Heart right ventricle (tissue), 16 donors: ENCODE results near the gene ASB18. TPM values are rescaled to one million over a fixed set of nuclear protein-coding genes. Genes with fewer than 3 reads are reported as not detected.
A peak's percentile ranks its signal among the peaks of the same experiment; 100 is the strongest.

ENCODE experiments used
- ATAC-seq, 8 donors: fragments of 200-7000 bp; cut with Tn5 transposase; one replicate each; pipeline ENCODE4 v1.9.1; 2020; ENCODE audit warnings: mild to moderate bottlenecking in 8 of 8, moderate library complexity in 8 of 8, moderate number of reproducible peaks in 1 of 8
- DNase-seq, 2 donors: peaks; one replicate each; pipeline ENCODE4 v3.0.0-alpha.2; 2020
- H3K27ac ChIP-seq, 10 donors: fragments of 200-600 bp; sonication (generic) in 2 of 10; one replicate each; pipeline versions ENCODE4 v1.5.0 to v1.8.0; 2020 to 2022; ENCODE audit warnings: mild to moderate bottlenecking in 3 of 10
- H3K27me3 ChIP-seq, 7 donors: fragments of 200-600 bp; one replicate each; pipeline ENCODE4 v1.8.0; 2021 to 2022; ENCODE audit warnings: mild to moderate bottlenecking in 2 of 7
- H3K36me3 ChIP-seq, 9 donors: fragments of 200-600 bp; sonication (generic) in 1 of 9; one replicate each; pipeline versions ENCODE4 v1.5.0 to v1.8.0; 2020 to 2022; ENCODE audit warnings: mild to moderate bottlenecking in 2 of 9
- H3K4me1 ChIP-seq, 9 donors: fragments of 200-600 bp; sonication (generic) in 1 of 9; one replicate each; pipeline versions ENCODE4 v1.5.0 to v1.8.0; 2020 to 2022; ENCODE audit warnings: mild to moderate bottlenecking in 4 of 9
- H3K4me3 ChIP-seq, 10 donors: fragments of 200-600 bp; sonication (generic) in 2 of 10; one replicate each; pipeline versions ENCODE4 v1.5.0 to v1.8.0; 2020 to 2022; ENCODE audit warnings: mild to moderate bottlenecking in 7 of 10, moderate library complexity in 2 of 10
- H3K9me3 ChIP-seq, 11 donors: fragments of 200-600 bp in 10 of 11; sonication (generic) in 2 of 11; one replicate each; pipeline versions ENCODE4 v1.5.0 to v1.8.0; 2013 to 2022; ENCODE audit warnings: mild to moderate bottlenecking in 2 of 11, control low read depth in 1 of 11, moderate library complexity in 1 of 11
- CTCF ChIP-seq, 9 donors: fragments of 200-600 bp; sonication (generic) in 2 of 9; IDR thresholded peaks; one replicate each; pipeline versions ENCODE4 v1.5.0 to v1.8.0; 2021 to 2022; ENCODE audit warnings: antibody characterized with exemption in 9 of 9, mild to moderate bottlenecking in 5 of 9, moderate library complexity in 1 of 9
- WGBS, 2 donors: extraction: QIAGEN DNeasy Blood & Tissue Kit; methylation state at CpG; one replicate each; pipeline ENCODE4 v1.1.7; 2013; ENCODE audit warnings: inconsistent platforms in 1 of 2; 5-methylcytosine and 5-hydroxymethylcytosine counted together
- intact Hi-C, 10 donors: fragments of 100-400 bp; cut with DNase I; formaldehyde crosslinking; loops; one replicate each; pipeline versions ENCODE4 v1.11.1 to v1.14.2; 2022
- polyA plus RNA-seq, 2 donors: library from polyadenylated mRNA; stranded (reverse); fragments of 200-250 nt; gene quantifications; one replicate each; pipeline ENCODE4 v1.2.3, GENCODE V29; 2013
- total RNA-seq, 10 donors: library from RNA; stranded (reverse); fragmentation: NEBNext Ultra II Directional in 3 of 10; extraction: Animal tissue kit (Norgen Biotek cat#: 25700) in 3 of 10; gene quantifications; one replicate each; pipeline versions ENCODE4 v1.2.1 to v1.2.4, GENCODE V29; 2021 to 2023
- donor health status: Arrhythmogenic right ventricular cardiomyopathy.
- donor health status: ischemic (EF 13 %, LVEDD 7.1; RV severe dilation, severe dysfunction).
- donor health status: healthy with polysubstance abuse.
- donor health status: DM: no; HTN: yes; CAD: no.
- donor health status: DM: no; HTN: no; CAD: no.
- donor health status: ischemic (EF 25% LVEDD 6.9; RV normal size, moderate dysfunction).
- donor health status: ischemic (EF 25% LVEDD 5.7; RV mildly dilated, moderate dysfunction).
- donor health status: healthy.
- donor health status: DM: yes; HTN: yes; CAD: no.
- donor health status: Ischemic cardiomyopathy.
- donor health status: ischemic (EF 35%, LVEDD 5.7; RV mildly dilated, moderate dysfunction).
- donor health status: nonischemic (EF 11% LVEDD 7.7; RV severe dilation, severe dysfunction).
- donor health status: DM: yes; HTN: yes; CAD: no.
- donor health status: PGD.
- donor health status: ischemic (EF 29% LVEDD 5.4; RV normal size, mild dysfunction).
- donor health status: nonischemic (EF 23%, LVEDD 6.1; RV moderate dilation, normal function).

ASB18 gene
- total and polyA plus RNA-seq, 12 donors, result 3.5 to 47.1 (median 20.2) TPM

DNA sequence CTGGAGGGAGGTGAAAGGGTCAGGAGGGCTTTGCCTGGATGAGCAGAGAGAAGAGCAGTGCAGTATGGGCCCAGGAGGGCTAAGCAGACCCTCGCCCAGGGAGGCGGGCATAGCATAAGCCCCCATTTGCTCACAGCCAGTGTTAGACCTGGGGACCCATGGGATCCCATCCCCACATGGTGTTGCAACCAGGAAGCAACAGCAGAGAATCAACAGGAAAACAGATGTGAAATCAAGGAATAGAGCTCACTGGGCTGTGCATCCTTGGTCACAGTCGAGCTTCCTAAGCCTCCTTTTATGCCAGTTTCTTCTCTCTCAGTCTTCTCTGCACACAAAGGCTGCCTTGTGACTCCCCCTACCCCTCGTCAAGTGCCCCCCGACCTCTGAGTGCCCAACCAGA lies 19.9 kb downstream of the ASB18 start:
- intact Hi-C loops, result no loop called here
- ATAC-seq, result no peak
- Histone ChIP-seq H3K9me3 (no peaks in the 10 kb centered on the region), H3K4me1 (peaks cover 2 to 77% (median 21%) of the 10 kb centered on the region in 9 donors), H3K36me3 (no peaks in the 10 kb centered on the region), H3K27me3 (peaks cover 0 to 17% (median 8%) of the 10 kb centered on the region in 7 donors), H3K27ac (peak overlapping the region in 4 of 10 donors; percentile 24 to 74 (median 44)), H3K4me3 (no peak overlapping the region)
- whole genome bisulfite sequencing, 2 donors, result 80 to 82% methylated on average over 5 of the region's 5 CpGs
- no peak for DNase-seq
- TF ChIP-seq CTCF (IDR thresholded peaks at IDR 0.05), result no peak

GRCh38 chr2:236242057-236242495 lies 22.1 kb downstream of the ASB18 start:
- Histone ChIP-seq H3K4me1 (peaks cover under 1 to 74% (median 18%) of the 10 kb centered on the region in 9 donors), H3K36me3 (no peaks in the 10 kb centered on the region), H3K27ac (peak overlapping the region in 7 of 10 donors; percentile 40 to 93 (median 88)), H3K27me3 (peaks cover 0 to 32% (median 20%) of the 10 kb centered on the region in 7 donors), H3K4me3 (no peak overlapping the region), H3K9me3 (no peaks in the 10 kb centered on the region)
- intact Hi-C loops, result no loop called here
- DNase-seq, result no peak
- TF ChIP-seq CTCF (IDR thresholded peaks at IDR 0.05), result no peak
- 79 to 86% methylated on average over 8 of the region's 8 CpGs for WGBS, 2 donors
- ATAC-seq, result no peak

- ATAC-seq (peak in 4 of 8 donors; percentile 24 to 47 (median 36)), DNase-seq (no peak)
- intact Hi-C loops, result no loop called here
- Histone ChIP-seq H3K27ac (peak overlapping the region; percentile 20 to 93 (median 86)), H3K36me3 (no peaks in the 10 kb centered on the region), H3K4me1 (peaks cover 7 to 74% (median 21%) of the 10 kb centered on the region in 9 donors), H3K4me3 (peak overlapping the region in 6 of 10 donors; percentile 19 to 34 (median 32)), H3K9me3 (no peaks in the 10 kb centered on the region), H3K27me3 (peaks cover 0 to 38% (median 27%) of the 10 kb centered on the region in 7 donors)
- 59 to 68% methylated on average over 13 of the region's 13 CpGs for WGBS, 2 donors
- TF ChIP-seq CTCF (IDR thresholded peaks at IDR 0.05), result no peak
Observed at GRCh38 chr2:236241181-236242056, 22.8 kb downstream of the ASB18 start.

DNA sequence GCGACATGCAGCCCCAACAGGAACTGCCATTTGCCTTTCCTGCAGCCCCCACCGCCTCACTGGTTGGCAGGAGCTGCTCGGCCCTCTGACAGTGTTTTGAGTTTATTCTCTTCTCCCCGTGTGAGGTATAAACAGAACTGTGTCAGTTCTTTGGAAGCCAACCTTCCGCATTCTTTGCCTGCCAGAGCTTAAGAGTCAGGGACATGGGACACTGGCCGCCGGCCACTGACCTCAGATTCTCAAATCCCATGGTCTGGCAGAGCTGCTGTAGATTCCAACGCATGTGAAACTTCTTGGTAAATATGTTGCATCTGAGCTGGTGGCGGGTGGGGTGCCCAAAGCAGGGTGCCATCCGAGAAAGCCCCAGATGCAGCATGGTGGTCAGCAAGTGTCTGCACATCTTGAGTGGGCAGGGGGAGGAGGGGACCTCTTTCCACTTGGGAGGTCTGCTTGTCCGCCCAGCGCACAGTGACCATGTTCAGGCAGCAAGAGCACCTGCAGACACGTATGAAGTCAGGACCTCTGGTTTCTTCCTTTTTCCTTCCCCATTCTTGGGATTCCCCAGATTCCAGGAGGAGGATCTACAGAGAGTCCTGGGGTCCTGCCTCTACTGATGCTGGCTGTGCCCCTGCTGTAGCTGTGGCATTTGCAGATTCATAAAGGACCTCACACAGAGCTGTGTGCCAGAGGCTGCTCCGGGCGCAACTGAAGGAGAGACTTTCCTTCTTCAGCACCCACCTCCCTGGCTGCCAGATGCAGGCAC lies 23.8 kb downstream of the ASB18 start:
- peak; percentile 51 to 75 for DNase-seq
- Histone ChIP-seq H3K27me3 (peaks cover 0 to 48% (median 34%) of the 10 kb centered on the region in 7 donors), H3K27ac (peak overlapping the region; percentile 20 to 93 (median 86)), H3K9me3 (no peaks in the 10 kb centered on the region), H3K4me3 (peak overlapping the region in 7 of 10 donors; percentile 10 to 34 (median 30)), H3K36me3 (no peaks in the 10 kb centered on the region), H3K4me1 (peaks cover 7 to 69% (median 19%) of the 10 kb centered on the region in 9 donors)
- TF ChIP-seq CTCF (IDR thresholded peaks at IDR 0.05), result no peak
- ATAC-seq, result peak; percentile 55 to 92 (median 80)
- WGBS, 2 donors, result 38 to 49% methylated on average over 15 of the region's 15 CpGs
- intact Hi-C loops, result no loop called here
